Body of pancreas (tissue), 4 donors: Measurements from ENCODE around the gene ARHGAP26.

ENCODE experiments used
- CTCF ChIP-seq, 7 experiments: fragments of 450-650 bp in 4 of 7; fragments of 200-600 bp in 3 of 7; sonication (generic) in 3 of 7; IDR thresholded peaks; one replicate each; pipeline ENCODE4 v1.5.1; 2016 to 2019; ENCODE audit warnings: antibody characterized with exemption in 7 of 7
- POLR2A ChIP-seq, 3 donors: fragments of 450-650 bp; IDR thresholded peaks; one replicate each; pipeline ENCODE4 v1.6.1; 2016; ENCODE audit warnings: antibody characterized with exemption in 3 of 3, mild to moderate bottlenecking in 2 of 3

- no peak for TF ChIP-seq POLR2A (IDR thresholded peaks at IDR 0.05)
- TF ChIP-seq CTCF (IDR thresholded peaks at IDR 0.05) = no peak
Observed at GRCh38 chr5:142984525-142984924, 214.3 kb downstream of the ARHGAP26 start.
